Erythroblast (primary cell): ENCODE results near the gene GOLGA6L10.
"Not testable (repeated sequence)": the region's sequence is repeated elsewhere in the genome, so short reads cannot be mapped to it uniquely, and the experiment has no call there.

Experiments
- GATA1 ChIP-seq: IDR thresholded peaks from 2 replicates; pipeline ENCODE4 v1.6.1; 2011; ENCODE audit warnings: low read depth, mild to moderate bottlenecking, control low read depth, low read length, moderate library complexity
- POLR2A ChIP-seq: IDR thresholded peaks from 2 replicates; pipeline ENCODE4 v1.6.1; 2011; ENCODE audit warnings: mild to moderate bottlenecking, low read length

GRCh38 chr15:82320861-82321260, 28.4 kb downstream of the GOLGA6L10 start:
- not testable (repeated sequence) for TF ChIP-seq POLR2A, GATA1
